SK-MEL-5 (cell line): ENCODE data around the gene CELF1. TPM values are rescaled to one million over a fixed set of nuclear protein-coding genes. Genes with fewer than 3 reads are reported as not detected.
A peak's percentile ranks its signal among the peaks of the same experiment; 100 is the strongest.

Source experiments
- DNase-seq: peaks from one replicate; pipeline ENCODE4 v3.0.0-alpha.2; 2016; ENCODE audit warnings: low read depth, low spot score
- in situ Hi-C: cut with HindIII; loops from 2 replicates; pipeline ENCODE4 v1.10.0; 2016; ENCODE audit warnings: low sequenced_read_pairs, high pct_unique_total_duplicates, low pct_unique_long_range_greater_than_20kb
- total RNA-seq: library from RNA; depleted of rRNA; stranded (reverse); fragments of >200 nt; shearing (Covaris generic); gene quantifications from 2 replicates; pipeline ENCODE4 v1.2.3, GENCODE V29; 2014

CELF1 gene
- total RNA-seq, 1 experiment from 2014 or later, result 86.7 TPM

- in situ Hi-C loops, result no loop called here
- no peak for DNase-seq
Measured at GRCh38 chr11:47448566-47449427, 104.1 kb downstream of the CELF1 start, which contains the start of gene RAPSN. TSS of gene RAPSN (minus strand) at chr11:47449136. CDS start at chr11:47448964, 172 bp downstream.

GRCh38 chr11:47447906-47448305, 105.0 kb downstream of the CELF1 start:
- in situ Hi-C loops, result no loop called here

GRCh38 chr11:47446833-47447232, 106.1 kb downstream of the CELF1 start:
- no peak for DNase-seq
- in situ Hi-C loops, result no loop called here

More at GRCh38 chr11:47447906-47448305, 105.0 kb downstream of the CELF1 start:
- DNase-seq, result no peak

GRCh38 chr11:47445840-47446239, 107.1 kb downstream of the CELF1 start:
- in situ Hi-C loops, result no loop called here
- no peak for DNase-seq

- in situ Hi-C loops, result no loop called here
- no peak for DNase-seq
Measured at GRCh38 chr11:47443817-47444216, 109.1 kb downstream of the CELF1 start.

- DNase-seq, result peak; percentile 55
- in situ Hi-C loops, result no loop called here
Measured at GRCh38 chr11:47443028-47443700, 109.8 kb downstream of the CELF1 start.

- in situ Hi-C loops, result no loop called here
- no peak for DNase-seq
Measured at GRCh38 chr11:47442514-47442913, 110.4 kb downstream of the CELF1 start.

GRCh38 chr11:47441421-47441820, 111.5 kb downstream of the CELF1 start:
- in situ Hi-C loops, result no loop called here
- DNase-seq, result no peak

- DNase-seq, result no peak
- in situ Hi-C loops, result no loop called here
Measured at GRCh38 chr11:47440054-47440476, 112.9 kb downstream of the CELF1 start.

GRCh38 chr11:47438721-47439120, 114.2 kb downstream of the CELF1 start:
- in situ Hi-C loops, result no loop called here
- DNase-seq, result no peak

GRCh38 chr11:47437746-47438418, 115.0 kb downstream of the CELF1 start:
- DNase-seq, result no peak
- in situ Hi-C loops, result no loop called here

- no peak for DNase-seq
- in situ Hi-C loops, result no loop called here
Measured at GRCh38 chr11:47437218-47437745, 115.7 kb downstream of the CELF1 start.

GRCh38 chr11:47436726-47437125, 116.2 kb downstream of the CELF1 start:
- DNase-seq, result no peak
- in situ Hi-C loops, result no loop called here

GRCh38 chr11:47435687-47436086, 117.2 kb downstream of the CELF1 start:
- DNase-seq, result no peak
- in situ Hi-C loops, result no loop called here

GRCh38 chr11:47434011-47434786, 118.7 kb downstream of the CELF1 start:
- in situ Hi-C loops, result no loop called here
- DNase-seq, result no peak

- no peak for DNase-seq
- in situ Hi-C loops, result no loop called here
Measured at GRCh38 chr11:47433157-47433556, 119.8 kb downstream of the CELF1 start.

- in situ Hi-C loops, result no loop called here
Measured at GRCh38 chr11:47431356-47432083, 121.4 kb downstream of the CELF1 start.

More at GRCh38 chr11:47431356-47432083, 121.4 kb downstream of the CELF1 start:
- DNase-seq, result no peak
